Endothelial cell of umbilical vein (primary cell): ENCODE data around the gene RETNLB. TPM values are rescaled to one million over a fixed set of nuclear protein-coding genes. Genes with fewer than 3 reads are reported as not detected.

Source experiments
- BruUV-seq: library from RNA; stranded (reverse); fragments of 400-500 nt; replicated peaks from 2 replicates; lab custom pipeline; 2021; lab: Mats Ljungman, UMichigan
- CTCF ChIA-PET: fragments of 300-600, 350-600 bp; sonication (Branson Sonifier 250); formaldehyde crosslinking; loops from one replicate; lab custom pipeline; 2021; ENCODE audit warnings: antibody characterized with exemption, inconsistent platforms; lab: Charles Lee
- POLR2A ChIA-PET: fragments of 300-600, 350-600 bp; sonication (Branson Sonifier 250); formaldehyde crosslinking; loops from one replicate; lab custom pipeline; 2021; ENCODE audit warnings: antibody characterized with exemption, inconsistent platforms; lab: Charles Lee
- DNase-seq: peaks from one replicate; pipeline ENCODE4 v3.0.0-alpha.2; 2011; ENCODE audit warnings: low read depth, low spot score
- FAIRE-seq: peaks from 2 replicates; lab custom pipeline; 2011; peaks lifted over from hg19 to GRCh38; lab: Jason Lieb, UNC
- H2AFZ ChIP-seq: 2 replicates; pipeline ENCODE4 v1.6.0; 2012; ENCODE audit warnings: low read depth, low read length, control low read depth, inconsistent platforms
- H3K27ac ChIP-seq: 2 replicates; pipeline ENCODE4 v1.5.1; 2011; ENCODE audit warnings: low read depth, mild to moderate bottlenecking, control low read depth, low read length, moderate library complexity; ENCODE audit not compliant: insufficient read depth
- H3K27me3 ChIP-seq, 2 experiments: 2 replicates each; pipeline versions ENCODE4 v1.6.0 to v1.6.1; 2011; ENCODE audit warnings: low read length in 2 of 2, mixed read lengths in 1 of 2; ENCODE audit not compliant: control insufficient read depth in 2 of 2, insufficient read depth in 2 of 2
- H3K36me3 ChIP-seq, 2 experiments: 2 replicates in 1 of 2; 3 replicates in 1 of 2; pipeline ENCODE4 v1.5.1; 2011; ENCODE audit warnings: low read length in 2 of 2, mild to moderate bottlenecking in 1 of 2, moderate library complexity in 1 of 2; ENCODE audit not compliant: control insufficient read depth in 2 of 2, insufficient read depth in 2 of 2; ENCODE audit errors: extremely low read depth in 1 of 2
- H3K4me1 ChIP-seq: 3 replicates; pipeline ENCODE4 v1.5.1; 2011; ENCODE audit warnings: mild to moderate bottlenecking, low read length; ENCODE audit not compliant: control insufficient read depth, insufficient read depth; ENCODE audit errors: extremely low read depth
- H3K4me2 ChIP-seq: 2 replicates; pipeline ENCODE4 v1.6.1; 2011; ENCODE audit warnings: low read length, control low read depth, mixed read lengths; ENCODE audit not compliant: insufficient read depth
- H3K4me3 ChIP-seq, 3 experiments: fragments of 200-600 bp in 1 of 3; sonication (generic), shearing (Covaris generic) in 1 of 3; replicated peaks in 1 of 3; 2 replicates each; pipeline ENCODE4 v1.5.1; 2011 to 2016; ENCODE audit warnings: control low read depth in 3 of 3, low read length in 3 of 3, mild to moderate bottlenecking in 2 of 3, inconsistent platforms in 1 of 3, low read depth in 1 of 3, moderate library complexity in 1 of 3; ENCODE audit not compliant: insufficient read depth in 1 of 3
- H3K79me2 ChIP-seq: 2 replicates; pipeline ENCODE4 v1.6.0; 2012; ENCODE audit warnings: low read length, inconsistent platforms; ENCODE audit not compliant: control insufficient read depth, insufficient read depth
- H3K9ac ChIP-seq: replicated peaks from 2 replicates; pipeline ENCODE3; 2011; ENCODE audit warnings: low read length, control low read depth; ENCODE audit not compliant: insufficient read depth; ENCODE audit errors: extremely low read depth
- H3K9me1 ChIP-seq: replicated peaks from 3 replicates; pipeline ENCODE4 v1.6.0; 2011; ENCODE audit warnings: mild to moderate bottlenecking, low read length; ENCODE audit not compliant: control insufficient read depth, insufficient read depth; ENCODE audit errors: extremely low read depth
- H3K9me3 ChIP-seq: replicated peaks from 2 replicates; pipeline ENCODE4 v1.5.1; 2012; ENCODE audit warnings: low read length, inconsistent platforms; ENCODE audit not compliant: control insufficient read depth, insufficient read depth
- H4K20me1 ChIP-seq: replicated peaks from 2 replicates; pipeline ENCODE3; 2011; ENCODE audit warnings: mild to moderate bottlenecking, low read length; ENCODE audit not compliant: control insufficient read depth, insufficient read depth; ENCODE audit errors: extremely low read depth
- CTCF ChIP-seq, 2 donors: IDR thresholded peaks; 1 replicate in 1 of 2; 2 replicates in 1 of 2; pipeline ENCODE4 v1.5.1; 2011; ENCODE audit warnings: low read length in 2 of 2, mild to moderate bottlenecking in 2 of 2, moderate library complexity in 2 of 2, control low read depth in 1 of 2, inconsistent platforms in 1 of 2, low read depth in 1 of 2; ENCODE audit not compliant: insufficient read depth in 1 of 2; ENCODE audit errors: extremely low read depth in 1 of 2
- EZH2 ChIP-seq: IDR thresholded peaks from 2 replicates; pipeline ENCODE4 v1.6.1; 2012; ENCODE audit warnings: borderline replicate concordance, low read depth, mild to moderate bottlenecking, moderate library complexity, low read length, inconsistent platforms; ENCODE audit not compliant: severe bottlenecking
- FOS ChIP-seq: IDR thresholded peaks from 2 replicates; pipeline ENCODE4 v1.6.1; 2011; ENCODE audit warnings: mild to moderate bottlenecking, low read length, moderate library complexity, borderline replicate concordance; ENCODE audit not compliant: insufficient read depth
- GATA2 ChIP-seq: IDR thresholded peaks from 2 replicates; pipeline ENCODE4 v1.7.0; 2011; ENCODE audit warnings: low read depth, mild to moderate bottlenecking, moderate library complexity, mixed read lengths, low read length; ENCODE audit not compliant: insufficient read length, insufficient read depth
- JUN ChIP-seq: IDR thresholded peaks from 2 replicates; pipeline ENCODE4 v1.6.1; 2011; ENCODE audit warnings: borderline replicate concordance, low read depth; ENCODE audit not compliant: insufficient read length, insufficient read depth
- MAX ChIP-seq: IDR thresholded peaks from 2 replicates; pipeline ENCODE4 v1.6.1; 2011; ENCODE audit not compliant: insufficient read depth, insufficient read length
- MYC ChIP-seq: IDR thresholded peaks from one replicate; pipeline ENCODE4 v1.6.1; 2011; ENCODE audit warnings: mild to moderate bottlenecking, low read depth, low read length
- POLR2A ChIP-seq: IDR thresholded peaks from 2 replicates; pipeline ENCODE4 v1.6.1; 2012; ENCODE audit warnings: low read depth, mild to moderate bottlenecking, control low read depth, low read length
- POLR2AphosphoS5 ChIP-seq: IDR thresholded peaks from 2 replicates; pipeline ENCODE4 v1.6.1; 2012; ENCODE audit warnings: low read depth, mild to moderate bottlenecking, control low read depth, low read length, moderate library complexity; ENCODE audit not compliant: insufficient read depth
- dilution Hi-C: fragments of 300-500 bp; cut with MboI; formaldehyde crosslinking; loops from one replicate; pipeline ENCODE4 v1.15.0; 2019; ENCODE audit warnings: low sequenced_read_pairs; ENCODE audit not compliant: extremely low pct_ligation_motif_present
- intact Hi-C: fragments of 100-400 bp; cut with micrococcal nuclease; formaldehyde crosslinking; loops from one replicate; pipeline ENCODE4 v1.10.0; 2022
- polyA plus RNA-seq, 4 experiments: library from polyadenylated mRNA; depleted of rRNA in 3 of 4; stranded (reverse) in 3 of 4; unstranded in 1 of 4; fragments of >200 nt; gene quantifications; 2 replicates each; pipeline versions ENCODE4 v1.2.1 to v1.2.3, GENCODE V29; 2011 to 2012; ENCODE audit warnings: missing spikeins in 1 of 4
- total RNA-seq: library from RNA; stranded (reverse); gene quantifications from 2 replicates; pipeline ENCODE4 v1.2.3, GENCODE V29; 2021

The RETNLB gene
- total and polyA plus RNA-seq, 2 donors (not counting 3 experiments of a cell fraction or from before 2014, with no cell fraction given) = not detected

- TF ChIP-seq POLR2A = no peak
- TF ChIP-seq MAX = no peak
- no peak for TF ChIP-seq POLR2AphosphoS5
- TF ChIP-seq CTCF (IDR thresholded peaks at IDR 0.05; ENCODE audit: extremely low read depth in 1 of 2, insufficient read depth in 1 of 2, low read depth in 1 of 2, low read length in 2 of 2) = no peak
- TF ChIP-seq GATA2 = no peak
- TF ChIP-seq EZH2 = no peak
- no peak for TF ChIP-seq FOS
- TF ChIP-seq JUN = no peak
- no peak for TF ChIP-seq MYC
- Histone ChIP-seq H3K9me3 (no peaks in the 10 kb centered on the region), H2AFZ (no peak overlapping the region), H4K20me1 (no peaks in the 10 kb centered on the region), H3K4me2 (no peak overlapping the region), H3K9ac (no peak overlapping the region), H3K27me3 (no peaks in the 10 kb centered on the region), H3K4me1 (peaks cover 2% of the 10 kb centered on the region), H3K36me3 (no peaks in the 10 kb centered on the region), H3K79me2 (no peaks in the 10 kb centered on the region), H3K27ac (no peak overlapping the region), H3K4me3 (no peak overlapping the region), H3K9me1 (no peaks in the 10 kb centered on the region)
- no peak for FAIRE-seq
- BruUV-seq = no TSS peak
- ChIA-PET CTCF (no interaction called here), POLR2A (no interaction called here)
- dilution Hi-C loops (no loop called here), intact Hi-C loops (no loop called here)
- no peak for DNase-seq
Measured at GRCh38 chr3:108724101-108724500, 33.1 kb downstream of the RETNLB start.
